ENCODE data around the gene MOGAT3.

GRCh38 chr7:101245147-101245668 lies 44.4 kb upstream of the MOGAT3 start:
- TF ChIP-seq CTCF (IDR thresholded peaks at IDR 0.05) (no peak), POLR2AphosphoS5 (IDR thresholded peaks at IDR 0.05) (no peak), POLR2A (IDR thresholded peaks at IDR 0.05) (no peak), EP300 (IDR thresholded peaks at IDR 0.05) (no peak)

All from gastroesophageal sphincter (tissue), 3 donors.